ENCODE measurements around the gene ZMAT5.
"Not testable (repeated sequence)": the region's sequence is repeated elsewhere in the genome, so short reads cannot be mapped to it uniquely, and the experiment has no call there.

Gene ZMAT5

GRCh38 chr22:29784451-29785361 lies 17.9 kb upstream of the ZMAT5 start:
- DNase-seq: no peak

DNA sequence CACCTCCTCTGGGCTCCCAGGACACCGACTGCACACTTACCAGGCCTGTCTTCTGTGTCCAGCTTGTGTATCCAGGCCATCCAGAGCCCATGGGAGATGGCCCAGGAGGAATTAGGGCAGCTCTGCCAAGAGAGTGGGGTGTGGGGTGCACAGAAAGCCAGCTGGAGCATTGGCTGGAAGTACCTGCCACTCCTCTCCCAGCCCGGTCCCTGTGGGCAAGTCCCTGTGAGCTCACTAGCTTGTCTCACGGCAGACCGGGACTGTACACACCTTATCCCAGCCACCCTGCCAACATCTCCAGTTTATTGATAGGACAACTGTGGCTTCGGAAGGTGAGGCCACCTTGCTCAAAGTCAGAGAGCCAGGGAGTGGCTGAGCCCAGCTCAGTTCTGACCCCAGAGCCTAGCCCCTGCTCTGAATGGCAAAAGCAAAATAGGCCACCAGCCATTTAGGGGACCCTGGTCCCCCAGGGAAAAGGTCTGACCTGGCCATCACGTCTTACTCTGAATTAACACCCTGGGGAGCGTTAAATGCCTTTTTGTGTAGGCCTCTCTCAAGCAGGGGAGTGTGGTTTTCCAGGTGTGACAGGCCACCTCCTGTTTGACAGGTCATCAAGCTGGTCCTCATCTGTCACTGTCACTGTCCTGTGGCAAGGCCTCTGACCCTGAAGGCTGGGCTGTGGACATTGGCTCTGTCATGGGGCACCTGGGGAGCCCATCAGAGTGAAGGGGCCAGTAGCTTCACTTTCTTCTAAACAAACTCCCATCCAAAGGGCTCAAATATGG lies 15.4 kb upstream of the ZMAT5 start:
- DNase-seq: no peak

DNA sequence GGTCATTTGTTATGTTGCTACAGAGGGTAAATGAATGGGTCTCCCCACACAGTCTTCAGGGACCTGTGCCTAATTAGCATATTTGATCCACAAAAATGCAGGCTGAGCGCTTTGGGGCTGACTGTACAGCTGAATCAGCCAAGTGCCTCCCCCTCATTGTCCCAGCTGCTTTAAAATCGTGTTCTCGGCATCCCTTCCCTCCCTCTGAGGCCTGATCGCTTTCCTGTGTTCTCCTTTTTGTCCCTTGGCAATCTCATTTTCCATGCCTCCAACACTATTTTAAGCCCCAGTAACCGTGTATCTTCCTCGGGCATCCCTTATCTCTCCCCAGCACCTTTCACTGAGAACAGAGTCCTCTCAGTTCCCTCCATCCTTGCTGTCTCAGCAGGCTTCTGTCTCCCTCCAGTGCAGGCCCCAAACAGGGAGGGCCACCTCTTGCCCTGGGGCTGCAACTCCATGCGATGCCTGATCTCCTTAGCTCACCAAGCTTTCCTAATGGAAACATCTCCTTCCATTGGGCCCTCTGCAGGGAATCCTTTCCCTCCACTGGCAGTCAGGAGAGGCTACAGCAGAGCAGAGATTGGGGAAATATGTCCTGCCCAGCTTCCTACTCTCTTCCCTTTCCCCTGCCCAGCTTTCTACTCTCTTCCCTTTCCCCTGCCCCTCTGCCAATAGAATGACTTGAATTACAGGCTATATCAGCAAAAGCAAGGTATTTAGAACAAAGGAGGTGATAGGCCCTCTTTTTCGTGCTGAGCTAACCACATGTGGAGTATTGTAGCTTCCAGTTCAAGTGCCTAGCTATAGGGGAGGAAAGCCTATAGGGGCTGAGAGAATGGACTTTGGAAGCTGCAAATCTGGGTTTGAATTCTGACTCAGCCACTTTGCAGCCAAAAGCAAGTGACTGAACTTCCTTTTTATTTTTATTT lies 14.2 kb upstream of the ZMAT5 start:
- peak; percentile 93 for DNase-seq

GRCh38 chr22:29780220-29780619 lies 13.4 kb upstream of the ZMAT5 start:
- no peak for DNase-seq

- no peak for DNase-seq
Observed at GRCh38 chr22:29773233-29773632, 6.4 kb upstream of the ZMAT5 start.

GRCh38 chr22:29772170-29772641 lies 5.4 kb upstream of the ZMAT5 start:
- DNase-seq: peak; percentile 59

DNA sequence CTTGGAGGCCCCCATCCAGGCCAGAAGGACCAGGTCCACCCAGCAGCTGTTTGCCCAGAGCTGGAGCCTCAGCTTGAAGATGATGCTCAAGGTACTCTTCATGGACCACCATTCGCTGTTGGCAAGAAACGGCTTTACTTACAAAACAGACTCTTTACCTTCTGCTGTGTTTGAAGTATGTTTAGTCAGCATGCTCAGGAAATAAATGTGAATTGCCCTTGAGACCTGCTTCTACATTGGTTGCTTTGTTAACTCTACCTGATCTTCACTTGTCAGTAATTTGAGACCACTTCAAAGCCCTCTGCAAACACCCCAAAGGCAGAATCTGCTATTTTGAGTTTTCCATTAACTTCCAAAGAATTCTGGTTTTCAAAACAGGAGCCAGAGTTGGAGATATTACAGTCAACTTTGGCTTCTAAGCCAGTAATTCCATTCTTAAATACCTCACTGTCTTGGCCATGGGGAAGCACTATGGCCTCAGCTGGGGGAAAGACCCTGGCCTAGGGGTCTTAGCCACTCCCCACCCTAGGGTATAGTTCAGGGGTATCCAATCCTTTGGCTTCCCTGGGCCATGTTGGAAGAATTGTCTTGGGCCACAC lies 3.0 kb upstream of the ZMAT5 start:
- no peak for DNase-seq

DNA sequence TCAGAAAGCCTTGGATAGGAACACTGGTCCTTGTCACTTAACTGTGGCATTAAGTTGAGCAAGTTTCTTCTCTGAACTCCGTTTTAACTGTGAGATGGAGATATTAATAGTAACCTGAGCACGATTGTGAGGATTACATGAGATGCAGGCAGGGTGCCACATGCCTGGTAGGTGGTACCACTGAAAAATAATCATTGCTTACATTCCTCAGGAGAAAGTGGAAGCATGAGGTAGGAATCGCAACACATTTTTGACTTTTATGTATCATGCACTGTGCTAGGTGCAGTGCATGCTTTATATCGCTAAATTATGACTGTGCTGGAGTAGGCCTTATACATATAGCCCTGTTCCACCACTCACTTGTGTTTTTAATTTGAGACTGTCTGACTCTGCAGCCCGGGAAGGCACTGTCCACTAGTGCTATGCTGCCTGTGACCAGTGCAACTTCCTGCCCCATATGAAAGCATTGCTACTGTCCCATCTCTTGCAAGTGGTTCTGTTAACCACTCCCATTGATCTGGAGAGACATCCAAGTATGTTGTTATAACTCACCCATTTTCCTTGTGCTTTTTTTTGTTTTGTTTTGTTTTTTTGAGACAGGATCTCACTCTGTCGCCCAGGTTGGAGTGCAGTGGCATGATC lies 1.4 kb upstream of the ZMAT5 start:
- DNase-seq: peak; percentile 47

DNA sequence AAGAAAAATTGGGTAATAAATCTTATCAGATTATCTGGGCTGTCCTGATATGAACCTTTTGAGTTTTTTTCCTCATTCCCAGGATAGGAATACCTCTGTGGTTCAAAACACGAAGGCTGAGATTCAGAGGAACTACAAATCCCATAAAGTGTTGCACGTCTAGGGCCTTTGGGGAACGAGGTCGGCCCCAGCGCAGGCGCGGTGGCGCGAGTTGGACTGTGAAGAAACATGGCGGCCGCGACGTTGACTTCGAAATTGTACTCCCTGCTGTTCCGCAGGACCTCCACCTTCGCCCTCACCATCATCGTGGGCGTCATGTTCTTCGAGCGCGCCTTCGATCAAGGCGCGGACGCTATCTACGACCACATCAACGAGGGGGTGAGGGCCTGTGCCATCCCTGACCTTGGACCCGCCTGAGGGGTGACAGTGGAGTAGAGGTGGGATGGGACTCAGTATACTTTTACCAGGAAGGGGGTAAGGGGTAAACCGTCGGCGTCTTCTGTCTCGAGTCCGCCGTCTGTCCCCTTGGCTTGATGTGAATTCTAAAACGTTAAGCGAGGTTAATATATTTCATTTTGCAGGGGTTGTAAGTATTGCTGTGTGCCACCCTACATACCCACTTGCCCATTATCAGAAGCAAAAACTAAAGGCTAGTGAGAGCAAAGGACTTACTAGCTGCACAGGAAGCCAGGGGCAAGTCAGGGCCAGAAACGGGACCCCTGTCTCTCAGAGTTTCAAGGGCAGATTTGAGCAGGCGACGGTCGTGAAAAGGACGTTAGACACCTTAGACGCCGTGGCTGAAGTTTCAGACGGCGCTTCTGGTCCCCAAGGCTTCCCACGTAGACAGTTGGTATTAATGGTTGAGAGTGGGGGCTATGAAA lies 604 bp upstream of the ZMAT5 start, which contains the start of gene UQCR10:
UQCR10 (plus strand) TSS at position 199 of the 881 bp plus-strand sequence; CDS start at position 229, 30 bp downstream.
- DNase-seq: peak; percentile 96

- peak; percentile 74 for DNase-seq
Observed at GRCh38 chr22:29765905-29766631, 739 bp downstream of the ZMAT5 start.

DNA sequence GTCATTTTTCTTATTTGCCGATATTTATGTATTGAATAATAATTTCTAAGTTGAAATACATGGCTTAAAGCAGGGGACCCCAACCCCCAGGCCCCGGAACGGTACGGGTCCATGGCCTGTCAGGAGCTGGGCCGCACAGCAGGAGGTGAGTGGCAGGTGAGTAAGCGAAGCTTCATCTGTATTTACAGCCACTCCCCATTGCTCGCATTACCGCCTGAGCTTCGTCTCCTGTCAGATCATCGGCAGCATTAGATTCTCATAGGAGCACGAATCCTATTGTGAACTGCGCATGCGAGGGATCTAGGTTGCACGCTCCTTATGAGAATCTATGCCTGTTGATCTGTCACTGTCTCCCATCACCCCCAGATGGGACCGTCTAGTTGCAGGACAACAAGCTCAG lies 4.5 kb downstream of the ZMAT5 start:
- DNase-seq: no peak

GRCh38 chr22:29758959-29759358 lies 7.8 kb downstream of the ZMAT5 start:
- no peak for DNase-seq

- DNase-seq: no peak
Observed at GRCh38 chr22:29758068-29758622, 8.7 kb downstream of the ZMAT5 start.

- DNase-seq: no peak
Observed at GRCh38 chr22:29757096-29757495, 9.7 kb downstream of the ZMAT5 start.

GRCh38 chr22:29756341-29756740 lies 10.5 kb downstream of the ZMAT5 start:
- no peak for DNase-seq

DNA sequence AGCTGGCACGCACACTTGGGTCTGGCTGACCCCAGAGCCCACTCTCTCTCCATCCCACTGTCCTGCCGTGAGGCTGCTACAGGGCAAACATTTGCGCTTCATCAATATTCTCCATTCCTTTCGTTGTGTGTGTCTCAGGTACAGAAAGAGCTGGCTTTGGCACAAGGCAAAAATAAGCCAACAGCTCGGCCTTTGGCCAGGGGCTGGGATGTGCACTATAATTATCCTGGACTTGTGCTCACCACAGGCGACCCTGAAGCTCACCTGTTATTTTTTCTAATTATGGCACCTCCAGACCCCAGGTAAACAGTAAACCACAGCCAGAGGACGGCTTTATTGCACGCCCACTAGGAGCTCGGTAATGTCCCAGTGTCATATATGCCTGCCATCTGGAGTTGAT lies 10.9 kb downstream of the ZMAT5 start:
- no peak for DNase-seq

DNA sequence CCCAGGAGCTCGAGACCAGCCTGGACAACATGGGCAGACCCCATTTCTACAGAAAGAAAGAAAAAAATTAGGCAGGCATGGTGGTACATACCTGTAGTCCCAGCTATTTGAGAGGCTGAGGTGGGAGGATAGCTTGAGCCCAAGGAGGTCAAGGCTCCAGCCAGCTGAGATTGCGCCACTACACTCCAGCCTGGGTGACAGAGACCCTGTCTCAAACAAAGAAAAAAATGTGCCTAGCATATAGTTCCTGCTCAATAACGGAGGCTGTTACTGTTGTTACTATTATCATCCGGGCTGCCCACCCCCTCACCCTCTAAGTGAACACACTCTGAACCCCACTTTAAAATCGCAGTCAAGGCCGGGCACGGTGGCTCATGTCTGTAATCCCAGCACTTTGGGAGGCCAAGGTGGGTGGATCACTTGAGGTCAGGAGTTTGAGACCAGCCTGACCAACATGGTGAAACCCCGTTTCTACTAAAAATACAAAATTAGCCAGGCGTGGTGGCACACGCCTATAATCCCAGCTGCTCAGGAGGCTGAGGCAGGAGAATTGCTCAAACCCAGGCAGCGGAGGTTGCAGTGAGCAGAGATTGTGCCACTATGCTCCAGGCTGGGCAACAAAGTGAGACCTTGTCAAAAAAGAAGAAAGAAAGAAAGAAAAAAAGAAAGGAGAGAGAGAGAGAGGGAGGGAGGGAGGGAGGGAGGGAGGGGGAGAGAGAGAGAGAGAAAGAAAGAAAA lies 12.0 kb downstream of the ZMAT5 start:
- not testable (repeated sequence) for DNase-seq

GRCh38 chr22:29753808-29754657 lies 12.8 kb downstream of the ZMAT5 start:
- no peak for DNase-seq
